ENCODE data around the gene CD2BP2.
"Not testable (repeated sequence)": the region's sequence is repeated elsewhere in the genome, so short reads cannot be mapped to it uniquely, and the experiment has no call there.

Gene CD2BP2

DNA sequence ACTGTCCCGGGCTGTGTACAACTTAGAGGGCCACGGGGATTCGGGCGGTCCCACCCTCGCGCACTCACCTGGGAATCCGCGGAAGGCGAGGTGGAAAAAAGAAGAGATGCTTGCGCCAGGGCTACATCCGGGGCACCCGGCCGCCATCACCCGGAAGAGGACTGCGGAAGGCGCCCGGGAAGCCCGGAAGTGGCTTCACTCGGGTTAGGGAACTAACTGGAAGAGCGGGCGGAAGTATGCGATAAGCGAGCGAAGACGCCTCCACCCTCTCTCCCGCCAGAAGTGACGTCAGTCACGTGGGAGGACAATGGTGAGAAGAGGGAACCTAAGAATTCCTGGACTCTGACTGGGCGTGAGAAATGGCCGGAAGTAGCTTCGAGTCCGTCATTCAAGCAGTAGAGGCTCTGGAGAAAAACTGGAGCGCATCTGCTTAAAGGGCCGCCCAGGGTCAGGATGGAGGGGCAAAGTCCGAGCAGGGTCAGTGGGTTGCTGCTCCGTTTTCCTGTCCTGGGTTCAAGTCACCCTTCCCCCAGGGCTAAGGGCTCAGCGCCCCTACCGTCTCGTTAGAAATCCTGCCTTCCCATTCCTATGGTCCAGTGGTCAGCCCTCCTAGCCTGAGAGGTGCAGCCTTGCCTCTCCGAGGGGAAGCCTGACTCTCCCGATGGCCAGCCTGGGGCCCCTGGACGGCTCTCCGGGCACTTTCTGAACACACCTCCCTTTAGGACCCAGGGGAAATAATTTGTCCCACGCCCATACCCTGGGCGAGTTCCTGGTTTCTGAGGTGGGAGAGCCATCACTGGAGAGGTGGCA is at the start of gene CD2BP2:
TSS of gene CD2BP2 (minus strand) at position 165 of the 810 bp plus-strand sequence. CDS start 627 bp downstream, outside the sequence.
- Histone ChIP-seq H3K4me3 (ENCODE audit: low read length in 2 of 2) (peak within 1 kb of the TSS; percentile 95), H3K27me3 (ENCODE audit: control insufficient read depth in 1 of 2, insufficient read depth in 2 of 2, low read length in 2 of 2) (no peaks in the 10 kb centered on the region), H3K9ac (ENCODE audit: low read length in 2 of 2) (peak within 1 kb of the TSS; percentile 87 to 94), H3K27ac (ENCODE audit: low read length) (peak within 1 kb of the TSS; percentile 97), H3K4me1 (ENCODE audit: control insufficient read depth, insufficient read depth, low read length) (peaks cover 54% of the 10 kb centered on the region), H3K36me3 (ENCODE audit: control insufficient read depth in 2 of 2, insufficient read depth in 2 of 2, low read length in 2 of 2) (peaks cover 26 to 41% of the 10 kb centered on the region in 2 donors), H3K9me3 (ENCODE audit: control insufficient read depth in 2 of 2, low read length in 2 of 2) (no peaks in the 10 kb centered on the region)

DNA sequence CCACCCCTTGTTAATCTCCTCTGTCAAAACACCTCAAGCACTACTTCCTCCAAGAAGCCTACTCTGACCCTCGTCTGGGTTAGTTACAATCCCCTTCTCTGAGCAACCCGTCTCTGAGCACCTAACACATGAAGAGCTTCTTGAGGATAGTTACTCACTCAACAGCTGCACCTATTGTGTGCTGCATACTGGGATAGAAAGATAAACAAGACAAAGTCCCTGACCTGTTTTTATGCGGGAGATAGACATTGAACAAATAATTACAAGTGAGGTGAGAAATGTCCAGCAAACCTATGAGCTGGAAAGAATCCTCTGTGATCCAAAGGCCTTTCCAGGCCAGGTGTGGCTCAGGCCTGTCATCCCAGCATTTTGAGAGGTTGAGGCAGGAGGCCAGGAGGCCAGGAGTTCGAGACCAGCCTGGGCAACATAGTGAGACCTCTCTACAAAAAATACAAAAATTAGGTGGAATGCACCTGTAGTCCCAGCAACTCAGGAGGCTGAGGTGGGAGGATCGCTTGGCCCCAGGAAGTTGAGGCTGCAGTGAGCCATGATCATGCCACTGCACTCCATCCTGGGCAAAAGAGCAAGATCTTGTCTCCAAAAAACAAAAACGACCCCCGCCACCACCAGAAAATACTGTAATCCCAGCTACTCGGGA is 46.8 kb upstream of the CD2BP2 start:
- H3K9ac ChIP-seq (ENCODE audit: low read length in 2 of 2) = no peak overlapping the region
- H3K4me1 ChIP-seq (ENCODE audit: control insufficient read depth, insufficient read depth, low read length) = peaks cover 24% of the 10 kb centered on the region
- peaks cover 6 to 15% of the 10 kb centered on the region in 2 donors for H3K36me3 ChIP-seq (ENCODE audit: control insufficient read depth in 2 of 2, insufficient read depth in 2 of 2, low read length in 2 of 2)
- no peak overlapping the region for H3K27ac ChIP-seq (ENCODE audit: low read length)
- no peak overlapping the region for H3K4me3 ChIP-seq (ENCODE audit: low read length in 2 of 2)
- no peaks in the 10 kb centered on the region for H3K27me3 ChIP-seq (ENCODE audit: control insufficient read depth in 1 of 2, insufficient read depth in 2 of 2, low read length in 2 of 2)
- no peaks in the 10 kb centered on the region for H3K9me3 ChIP-seq (ENCODE audit: control insufficient read depth in 2 of 2, low read length in 2 of 2)

DNA sequence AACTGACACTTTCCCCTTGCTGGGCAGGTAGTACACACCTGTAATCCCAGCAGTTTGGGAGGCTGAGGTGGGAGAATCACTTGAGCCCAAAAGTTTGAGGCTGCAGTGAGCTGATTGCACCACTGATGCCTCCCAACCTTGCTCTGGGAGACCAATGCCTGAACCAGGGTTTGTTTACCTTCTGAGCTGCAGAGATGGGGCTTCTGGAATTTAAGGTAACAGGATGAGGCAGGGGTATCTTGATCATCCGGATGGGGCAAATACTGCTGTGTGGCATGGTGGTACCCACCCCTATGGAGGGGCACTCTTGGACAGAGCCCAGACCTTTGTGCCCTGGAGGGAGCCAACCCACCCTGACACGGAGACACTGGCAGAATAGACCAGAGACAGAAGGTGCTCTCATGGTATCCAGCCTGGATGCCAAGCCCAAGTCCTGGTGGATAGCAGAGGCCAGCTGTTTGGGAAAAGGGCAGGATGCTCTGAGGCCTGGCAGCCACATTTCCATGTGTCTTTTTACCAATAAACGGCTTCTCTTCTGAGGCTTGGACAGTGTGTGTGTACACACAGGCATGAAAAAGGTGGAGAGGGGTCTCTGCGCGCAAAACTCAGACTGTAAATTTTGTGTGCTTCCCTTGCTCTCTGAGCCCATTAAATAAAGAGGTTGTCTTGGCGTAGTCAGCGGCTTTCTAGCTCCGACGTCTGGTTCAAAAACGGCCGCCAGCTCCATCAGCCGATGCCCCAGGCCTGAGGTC is 44.5 kb upstream of the CD2BP2 start:
- Histone ChIP-seq H3K27me3 (ENCODE audit: control insufficient read depth in 1 of 2, insufficient read depth in 2 of 2, low read length in 2 of 2) (no peaks in the 10 kb centered on the region), H3K36me3 (ENCODE audit: control insufficient read depth in 2 of 2, insufficient read depth in 2 of 2, low read length in 2 of 2) (peaks cover 6 to 16% of the 10 kb centered on the region in 2 donors), H3K4me3 (ENCODE audit: low read length in 2 of 2) (peak overlapping the region; percentile 79 to 86), H3K27ac (ENCODE audit: low read length) (peak overlapping the region; percentile 98), H3K4me1 (ENCODE audit: control insufficient read depth, insufficient read depth, low read length) (peaks cover 33% of the 10 kb centered on the region), H3K9me3 (ENCODE audit: control insufficient read depth in 2 of 2, low read length in 2 of 2) (no peaks in the 10 kb centered on the region), H3K9ac (ENCODE audit: low read length in 2 of 2) (peak overlapping the region; percentile 71 to 90)

DNA sequence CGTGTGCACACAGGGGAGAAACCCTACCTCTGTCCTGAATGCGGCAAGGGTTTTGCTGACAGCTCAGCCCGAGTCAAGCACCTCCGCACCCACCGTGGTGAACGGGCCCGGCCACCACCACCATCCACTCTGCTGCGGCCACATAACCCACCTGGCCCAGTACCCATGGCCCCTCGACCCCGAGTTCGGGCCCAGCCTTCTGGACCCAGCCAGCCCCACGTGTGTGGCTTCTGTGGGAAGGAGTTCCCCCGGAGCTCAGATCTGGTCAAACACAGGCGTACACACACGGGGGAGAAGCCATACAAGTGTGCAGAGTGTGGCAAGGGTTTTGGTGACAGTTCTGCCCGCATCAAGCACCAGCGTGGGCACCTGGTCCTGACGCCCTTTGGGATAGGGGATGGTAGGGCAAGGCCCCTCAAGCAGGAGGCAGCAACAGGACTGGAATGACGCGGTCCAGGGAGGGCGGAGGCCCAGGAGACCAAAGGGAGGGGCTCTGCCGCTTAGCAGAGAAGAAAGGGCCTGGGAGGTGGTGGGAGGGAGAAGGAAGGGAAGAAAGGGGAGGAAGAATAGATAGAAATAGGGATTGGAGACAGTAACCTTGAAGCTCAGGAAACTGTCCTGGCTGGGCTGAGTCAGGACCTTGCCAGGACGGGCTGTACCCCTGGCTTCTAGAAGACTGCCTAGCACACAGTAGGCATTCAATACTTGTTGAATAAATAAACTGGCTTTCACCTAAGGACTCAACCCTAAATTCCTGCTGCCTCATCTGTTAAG is 43.7 kb upstream of the CD2BP2 start:
- Histone ChIP-seq H3K27ac (ENCODE audit: low read length) (peak overlapping the region; percentile 98), H3K36me3 (ENCODE audit: control insufficient read depth in 2 of 2, insufficient read depth in 2 of 2, low read length in 2 of 2) (peaks cover 6 to 16% of the 10 kb centered on the region in 2 donors), H3K9me3 (ENCODE audit: control insufficient read depth in 2 of 2, low read length in 2 of 2) (no peaks in the 10 kb centered on the region), H3K4me3 (ENCODE audit: low read length in 2 of 2) (peak overlapping the region in 1 of 2 donors; percentile 8), H3K9ac (ENCODE audit: low read length in 2 of 2) (peak overlapping the region; percentile 71 to 90), H3K4me1 (ENCODE audit: control insufficient read depth, insufficient read depth, low read length) (peaks cover 39% of the 10 kb centered on the region), H3K27me3 (ENCODE audit: control insufficient read depth in 1 of 2, insufficient read depth in 2 of 2, low read length in 2 of 2) (no peaks in the 10 kb centered on the region)

DNA sequence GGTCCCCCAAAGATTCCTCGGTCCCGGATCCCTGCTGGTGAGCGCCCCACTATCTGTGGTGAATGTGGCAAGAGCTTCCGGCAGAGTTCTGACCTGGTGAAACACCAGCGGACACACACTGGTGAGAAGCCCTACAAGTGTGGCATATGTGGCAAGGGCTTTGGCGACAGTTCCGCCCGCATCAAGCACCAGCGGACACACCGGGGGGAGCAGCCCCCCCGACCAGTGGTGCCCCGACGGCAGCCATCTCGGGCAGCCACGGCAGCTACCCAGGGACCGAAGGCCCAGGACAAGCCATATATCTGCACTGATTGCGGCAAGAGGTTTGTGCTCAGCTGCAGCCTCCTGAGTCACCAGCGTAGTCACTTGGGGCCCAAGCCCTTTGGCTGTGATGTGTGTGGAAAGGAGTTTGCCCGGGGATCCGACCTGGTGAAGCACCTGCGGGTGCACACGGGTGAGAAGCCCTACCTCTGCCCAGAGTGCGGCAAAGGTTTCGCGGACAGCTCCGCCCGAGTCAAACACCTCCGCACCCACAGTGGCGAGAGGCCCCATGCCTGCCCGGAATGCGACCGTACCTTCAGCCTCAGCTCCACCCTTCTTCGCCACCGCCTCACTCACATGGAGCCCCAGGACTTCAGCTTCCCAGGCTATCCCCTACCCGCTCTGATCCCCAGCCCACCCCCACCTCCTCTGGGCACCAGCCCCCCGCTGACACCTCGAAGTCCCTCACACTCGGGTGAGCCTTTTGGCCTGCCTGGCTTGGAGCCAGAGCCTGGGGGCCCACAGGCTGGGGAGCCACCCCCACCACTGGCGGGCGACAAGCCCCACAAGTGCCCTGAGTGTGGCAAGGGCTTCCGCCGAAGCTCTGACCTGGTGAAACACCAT is 42.9 kb upstream of the CD2BP2 start:
- Histone ChIP-seq H3K9ac (ENCODE audit: low read length in 2 of 2) (no peak overlapping the region), H3K9me3 (ENCODE audit: control insufficient read depth in 2 of 2, low read length in 2 of 2) (no peaks in the 10 kb centered on the region), H3K4me3 (ENCODE audit: low read length in 2 of 2) (no peak overlapping the region), H3K27ac (ENCODE audit: low read length) (peak overlapping the region; percentile 98), H3K4me1 (ENCODE audit: control insufficient read depth, insufficient read depth, low read length) (peaks cover 39% of the 10 kb centered on the region), H3K36me3 (ENCODE audit: control insufficient read depth in 2 of 2, insufficient read depth in 2 of 2, low read length in 2 of 2) (peaks cover 6 to 16% of the 10 kb centered on the region in 2 donors), H3K27me3 (ENCODE audit: control insufficient read depth in 1 of 2, insufficient read depth in 2 of 2, low read length in 2 of 2) (no peaks in the 10 kb centered on the region)

DNA sequence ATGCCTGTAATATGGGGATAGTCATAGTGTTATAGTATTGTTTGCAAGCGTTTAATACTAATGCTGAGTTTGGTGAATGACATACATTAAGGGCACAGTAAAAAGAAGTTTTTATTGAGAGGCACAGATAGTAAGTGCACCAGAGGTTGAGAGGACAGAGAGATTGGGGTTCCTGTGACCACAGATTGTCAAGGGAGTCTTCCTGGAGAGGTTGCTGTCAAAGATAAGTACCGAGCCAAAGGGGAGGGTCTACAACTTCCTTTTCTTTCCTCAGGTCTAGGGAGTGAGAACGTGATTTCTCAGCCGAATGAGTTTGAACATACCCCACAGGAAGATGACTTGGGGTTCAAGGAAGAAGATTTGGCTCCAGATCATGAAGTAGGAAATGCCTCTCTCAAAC is 41.9 kb upstream of the CD2BP2 start:
- H3K9ac ChIP-seq (ENCODE audit: low read length in 2 of 2) = no peak overlapping the region
- no peaks in the 10 kb centered on the region for H3K9me3 ChIP-seq (ENCODE audit: control insufficient read depth in 2 of 2, low read length in 2 of 2)
- no peaks in the 10 kb centered on the region for H3K27me3 ChIP-seq (ENCODE audit: control insufficient read depth in 1 of 2, insufficient read depth in 2 of 2, low read length in 2 of 2)
- no peak overlapping the region for H3K27ac ChIP-seq (ENCODE audit: low read length)
- H3K36me3 ChIP-seq (ENCODE audit: control insufficient read depth in 2 of 2, insufficient read depth in 2 of 2, low read length in 2 of 2) = peaks cover 6 to 16% of the 10 kb centered on the region in 2 donors
- H3K4me3 ChIP-seq (ENCODE audit: low read length in 2 of 2) = no peak overlapping the region
- H3K4me1 ChIP-seq (ENCODE audit: control insufficient read depth, insufficient read depth, low read length) = peaks cover 39% of the 10 kb centered on the region

DNA sequence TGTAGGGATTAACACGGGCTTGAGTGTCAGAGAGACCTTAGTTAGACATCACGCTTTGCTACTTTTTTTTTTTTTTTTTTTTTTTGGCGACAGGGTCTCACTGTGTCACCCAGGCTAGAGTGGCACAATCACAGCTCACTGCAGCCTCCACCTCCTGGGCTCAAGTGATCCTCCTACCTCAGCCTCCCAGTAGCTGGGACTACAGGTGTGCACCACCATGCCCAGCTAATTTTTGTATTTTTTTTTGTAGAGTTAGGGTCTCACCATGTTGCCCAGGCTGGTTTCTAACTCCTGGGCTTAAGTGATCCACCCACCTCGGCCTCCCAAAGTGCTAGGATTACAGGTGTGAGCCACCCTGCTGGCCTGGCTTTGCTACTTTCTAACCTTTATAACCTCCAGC is 41.5 kb upstream of the CD2BP2 start:
- Histone ChIP-seq H3K4me3 (ENCODE audit: low read length in 2 of 2) (peak overlapping the region; percentile 77 to 85), H3K4me1 (ENCODE audit: control insufficient read depth, insufficient read depth, low read length) (peaks cover 39% of the 10 kb centered on the region), H3K36me3 (ENCODE audit: control insufficient read depth in 2 of 2, insufficient read depth in 2 of 2, low read length in 2 of 2) (peaks cover 6 to 16% of the 10 kb centered on the region in 2 donors)
- H3K27ac ChIP-seq (ENCODE audit: low read length); H3K27me3 ChIP-seq (ENCODE audit: control insufficient read depth in 1 of 2, insufficient read depth in 2 of 2, low read length in 2 of 2); H3K9me3 ChIP-seq (ENCODE audit: control insufficient read depth in 2 of 2, low read length in 2 of 2); H3K9ac ChIP-seq (ENCODE audit: low read length in 2 of 2): not testable (repeated sequence)

DNA sequence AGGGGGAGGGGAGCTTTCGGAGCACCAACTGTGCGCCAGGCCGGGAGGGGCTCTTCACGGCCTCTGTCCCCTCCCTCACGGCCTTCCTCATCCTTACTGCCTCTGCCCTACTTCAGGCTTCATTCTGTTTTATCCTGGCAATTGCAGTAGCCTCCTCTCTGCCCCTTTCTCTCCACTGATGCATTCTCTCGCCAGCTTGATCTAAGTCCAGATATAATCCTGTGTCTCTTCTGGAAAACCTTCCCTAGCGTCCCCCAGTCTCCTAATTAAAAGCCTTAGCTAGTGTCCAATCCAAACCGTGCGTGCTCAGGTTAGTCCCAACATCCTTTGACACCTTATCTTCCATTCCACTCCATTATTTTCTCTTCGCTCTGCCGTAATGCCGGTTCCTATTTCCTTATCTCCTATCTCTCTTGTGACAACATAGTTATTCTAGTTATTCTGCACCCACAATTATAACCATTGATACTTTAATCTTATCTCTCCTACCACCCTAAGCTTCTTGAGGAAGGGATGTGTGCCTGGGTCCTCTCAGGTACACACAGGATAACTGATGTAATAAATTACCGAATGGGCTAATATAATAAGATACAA is 41.0 kb upstream of the CD2BP2 start:
- no peaks in the 10 kb centered on the region for H3K9me3 ChIP-seq (ENCODE audit: control insufficient read depth in 2 of 2, low read length in 2 of 2)
- peak overlapping the region; percentile 77 to 85 for H3K4me3 ChIP-seq (ENCODE audit: low read length in 2 of 2)
- H3K4me1 ChIP-seq (ENCODE audit: control insufficient read depth, insufficient read depth, low read length) = peaks cover 39% of the 10 kb centered on the region
- H3K27ac ChIP-seq (ENCODE audit: low read length) = peak overlapping the region; percentile 69
- H3K36me3 ChIP-seq (ENCODE audit: control insufficient read depth in 2 of 2, insufficient read depth in 2 of 2, low read length in 2 of 2) = peaks cover 6 to 16% of the 10 kb centered on the region in 2 donors
- peak overlapping the region; percentile 71 to 77 for H3K9ac ChIP-seq (ENCODE audit: low read length in 2 of 2)
- H3K27me3 ChIP-seq (ENCODE audit: control insufficient read depth in 1 of 2, insufficient read depth in 2 of 2, low read length in 2 of 2) = no peaks in the 10 kb centered on the region

DNA sequence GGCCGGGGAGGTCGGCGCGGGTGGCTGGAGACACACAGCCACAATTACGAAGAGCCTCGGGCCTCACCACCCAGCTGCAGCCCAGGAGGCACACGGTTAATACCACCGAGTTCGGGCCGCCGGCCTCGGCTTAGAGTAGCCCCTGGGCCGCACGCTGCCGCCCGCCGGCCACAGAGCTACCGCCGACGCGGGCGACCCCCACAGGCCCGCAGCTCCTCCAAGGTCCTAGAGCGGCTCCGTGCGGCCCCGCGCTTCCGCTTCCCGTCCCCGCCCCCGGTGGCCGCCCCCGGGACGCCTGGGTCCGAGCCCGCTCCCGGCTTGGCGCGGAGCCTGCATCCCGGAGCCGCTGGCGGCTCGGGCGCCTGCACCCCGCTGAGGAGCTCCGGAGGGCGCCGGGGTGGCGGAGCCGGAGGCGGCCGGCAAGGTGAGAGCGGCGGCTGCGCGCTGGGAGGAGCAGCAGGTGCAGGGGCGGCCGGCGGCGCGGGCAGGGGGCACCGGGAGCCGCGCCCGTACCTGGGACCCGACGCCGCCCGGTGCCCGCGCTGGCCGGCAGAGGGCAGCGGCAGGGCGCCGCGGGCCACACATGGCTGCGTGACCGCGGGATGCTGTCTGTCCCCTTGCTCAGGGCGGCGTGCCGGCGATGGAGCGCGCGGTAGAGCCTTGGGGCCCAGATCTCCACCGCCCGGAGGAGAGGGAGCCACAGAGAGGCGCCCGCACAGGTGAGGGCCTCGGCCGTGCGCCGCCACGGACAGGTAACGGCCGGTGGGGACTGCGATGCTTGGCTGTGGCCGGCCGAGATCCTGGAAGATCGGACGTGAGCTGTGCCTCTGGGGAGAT is 40.3 kb upstream of the CD2BP2 start, which contains the start of gene ZNF48:
TSS of gene ZNF48 (plus strand) at position 266 of the 837 bp plus-strand sequence. CDS start at position 641, 375 bp downstream.
- Histone ChIP-seq H3K27me3 (ENCODE audit: control insufficient read depth in 1 of 2, insufficient read depth in 2 of 2, low read length in 2 of 2) (no peaks in the 10 kb centered on the region), H3K27ac (ENCODE audit: low read length) (peak within 1 kb of the TSS; percentile 69), H3K4me1 (ENCODE audit: control insufficient read depth, insufficient read depth, low read length) (peaks cover 34% of the 10 kb centered on the region), H3K9me3 (ENCODE audit: control insufficient read depth in 2 of 2, low read length in 2 of 2) (no peaks in the 10 kb centered on the region), H3K36me3 (ENCODE audit: control insufficient read depth in 2 of 2, insufficient read depth in 2 of 2, low read length in 2 of 2) (peaks cover 6 to 16% of the 10 kb centered on the region in 2 donors), H3K4me3 (ENCODE audit: low read length in 2 of 2) (peak within 1 kb of the TSS; percentile 77 to 85), H3K9ac (ENCODE audit: low read length in 2 of 2) (peak within 1 kb of the TSS; percentile 79 to 87)

All from stomach smooth muscle (tissue), 2 donors.